ENCODE measurements around the gene CLASP1.
"Not testable (repeated sequence)": the region's sequence is repeated elsewhere in the genome, so short reads cannot be mapped to it uniquely, and the experiment has no call there.

Gene CLASP1

GRCh38 chr2:121349721-121350401 lies 299.4 kb downstream of the CLASP1 start:
- no peak overlapping the region for H3K4me3 ChIP-seq (ENCODE audit: low read length)
- peaks cover 25% of the 10 kb centered on the region for H3K4me1 ChIP-seq (ENCODE audit: control insufficient read depth, insufficient read depth, low read length)
- H3K9ac ChIP-seq (ENCODE audit: low read length) = no peak overlapping the region
- H3K9me3 ChIP-seq (ENCODE audit: control insufficient read depth, low read length) = no peaks in the 10 kb centered on the region
- peaks cover 10% of the 10 kb centered on the region for H3K36me3 ChIP-seq (ENCODE audit: control insufficient read depth, insufficient read depth, low read length)
- H3K27me3 ChIP-seq (ENCODE audit: control insufficient read depth, insufficient read depth, low read length) = no peaks in the 10 kb centered on the region

GRCh38 chr2:121348128-121348740 lies 301.0 kb downstream of the CLASP1 start:
- H3K27me3 ChIP-seq (ENCODE audit: control insufficient read depth, insufficient read depth, low read length) = no peaks in the 10 kb centered on the region
- no peak overlapping the region for H3K4me3 ChIP-seq (ENCODE audit: low read length)
- H3K9me3 ChIP-seq (ENCODE audit: control insufficient read depth, low read length) = no peaks in the 10 kb centered on the region
- H3K9ac ChIP-seq (ENCODE audit: low read length) = no peak overlapping the region
- peaks cover 13% of the 10 kb centered on the region for H3K4me1 ChIP-seq (ENCODE audit: control insufficient read depth, insufficient read depth, low read length)
- H3K36me3 ChIP-seq (ENCODE audit: control insufficient read depth, insufficient read depth, low read length) = peaks cover 10% of the 10 kb centered on the region

GRCh38 chr2:121346859-121347258 lies 302.4 kb downstream of the CLASP1 start:
- Histone ChIP-seq H3K9ac (ENCODE audit: low read length) (no peak overlapping the region), H3K36me3 (ENCODE audit: control insufficient read depth, insufficient read depth, low read length) (peaks cover 10% of the 10 kb centered on the region), H3K9me3 (ENCODE audit: control insufficient read depth, low read length) (no peaks in the 10 kb centered on the region), H3K4me1 (ENCODE audit: control insufficient read depth, insufficient read depth, low read length) (peaks cover 13% of the 10 kb centered on the region), H3K4me3 (ENCODE audit: low read length) (no peak overlapping the region), H3K27me3 (ENCODE audit: control insufficient read depth, insufficient read depth, low read length) (no peaks in the 10 kb centered on the region)

- no peak overlapping the region for H3K4me3 ChIP-seq (ENCODE audit: low read length)
- H3K4me1 ChIP-seq (ENCODE audit: control insufficient read depth, insufficient read depth, low read length) = peaks cover 12% of the 10 kb centered on the region
- no peaks in the 10 kb centered on the region for H3K9me3 ChIP-seq (ENCODE audit: control insufficient read depth, low read length)
- peaks cover 10% of the 10 kb centered on the region for H3K36me3 ChIP-seq (ENCODE audit: control insufficient read depth, insufficient read depth, low read length)
- H3K9ac ChIP-seq (ENCODE audit: low read length) = no peak overlapping the region
- no peaks in the 10 kb centered on the region for H3K27me3 ChIP-seq (ENCODE audit: control insufficient read depth, insufficient read depth, low read length)
These were observed 302.9 kb downstream of the CLASP1 start for GRCh38 chr2:121346407-121346806.

GRCh38 chr2:121345887-121346286 lies 303.4 kb downstream of the CLASP1 start:
- peaks cover 10% of the 10 kb centered on the region for H3K36me3 ChIP-seq (ENCODE audit: control insufficient read depth, insufficient read depth, low read length)
- no peaks in the 10 kb centered on the region for H3K27me3 ChIP-seq (ENCODE audit: control insufficient read depth, insufficient read depth, low read length)
- no peak overlapping the region for H3K9ac ChIP-seq (ENCODE audit: low read length)
- H3K4me1 ChIP-seq (ENCODE audit: control insufficient read depth, insufficient read depth, low read length) = peaks cover 7% of the 10 kb centered on the region
- no peak overlapping the region for H3K4me3 ChIP-seq (ENCODE audit: low read length)
- H3K9me3 ChIP-seq (ENCODE audit: control insufficient read depth, low read length) = no peaks in the 10 kb centered on the region

- Histone ChIP-seq H3K4me1 (ENCODE audit: control insufficient read depth, insufficient read depth, low read length) (no peaks in the 10 kb centered on the region), H3K27me3 (ENCODE audit: control insufficient read depth, insufficient read depth, low read length) (no peaks in the 10 kb centered on the region), H3K4me3 (ENCODE audit: low read length) (no peak overlapping the region), H3K9ac (ENCODE audit: low read length) (no peak overlapping the region), H3K36me3 (ENCODE audit: control insufficient read depth, insufficient read depth, low read length) (peaks cover 10% of the 10 kb centered on the region), H3K9me3 (ENCODE audit: control insufficient read depth, low read length) (no peaks in the 10 kb centered on the region)
These were observed 304.2 kb downstream of the CLASP1 start for GRCh38 chr2:121345101-121345500.

- H3K27me3 ChIP-seq (ENCODE audit: control insufficient read depth, insufficient read depth, low read length); H3K36me3 ChIP-seq (ENCODE audit: control insufficient read depth, insufficient read depth, low read length); H3K4me3 ChIP-seq (ENCODE audit: low read length); H3K9ac ChIP-seq (ENCODE audit: low read length); H3K4me1 ChIP-seq (ENCODE audit: control insufficient read depth, insufficient read depth, low read length); H3K9me3 ChIP-seq (ENCODE audit: control insufficient read depth, low read length): not testable (repeated sequence)
These were observed 305.3 kb downstream of the CLASP1 start for GRCh38 chr2:121343828-121344399.

GRCh38 chr2:121343191-121343590 lies 306.1 kb downstream of the CLASP1 start:
- Histone ChIP-seq H3K9ac (ENCODE audit: low read length) (no peak overlapping the region), H3K4me1 (ENCODE audit: control insufficient read depth, insufficient read depth, low read length) (no peaks in the 10 kb centered on the region), H3K9me3 (ENCODE audit: control insufficient read depth, low read length) (no peaks in the 10 kb centered on the region), H3K4me3 (ENCODE audit: low read length) (no peak overlapping the region), H3K36me3 (ENCODE audit: control insufficient read depth, insufficient read depth, low read length) (no peaks in the 10 kb centered on the region), H3K27me3 (ENCODE audit: control insufficient read depth, insufficient read depth, low read length) (no peaks in the 10 kb centered on the region)

- H3K4me1 ChIP-seq (ENCODE audit: control insufficient read depth, insufficient read depth, low read length) = no peaks in the 10 kb centered on the region
- H3K36me3 ChIP-seq (ENCODE audit: control insufficient read depth, insufficient read depth, low read length) = no peaks in the 10 kb centered on the region
- no peak overlapping the region for H3K9ac ChIP-seq (ENCODE audit: low read length)
- no peaks in the 10 kb centered on the region for H3K9me3 ChIP-seq (ENCODE audit: control insufficient read depth, low read length)
- no peak overlapping the region for H3K4me3 ChIP-seq (ENCODE audit: low read length)
- H3K27me3 ChIP-seq (ENCODE audit: control insufficient read depth, insufficient read depth, low read length) = no peaks in the 10 kb centered on the region
These were observed 306.5 kb downstream of the CLASP1 start for GRCh38 chr2:121342751-121343150.

GRCh38 chr2:121340926-121341325 lies 308.3 kb downstream of the CLASP1 start:
- no peaks in the 10 kb centered on the region for H3K9me3 ChIP-seq (ENCODE audit: control insufficient read depth, low read length)
- H3K4me3 ChIP-seq (ENCODE audit: low read length) = no peak overlapping the region
- H3K9ac ChIP-seq (ENCODE audit: low read length) = no peak overlapping the region
- H3K27me3 ChIP-seq (ENCODE audit: control insufficient read depth, insufficient read depth, low read length) = no peaks in the 10 kb centered on the region
- H3K4me1 ChIP-seq (ENCODE audit: control insufficient read depth, insufficient read depth, low read length) = peaks cover 3% of the 10 kb centered on the region
- H3K36me3 ChIP-seq (ENCODE audit: control insufficient read depth, insufficient read depth, low read length) = no peaks in the 10 kb centered on the region

- Histone ChIP-seq H3K9ac (ENCODE audit: low read length) (no peak overlapping the region), H3K4me1 (ENCODE audit: control insufficient read depth, insufficient read depth, low read length) (peaks cover 16% of the 10 kb centered on the region), H3K36me3 (ENCODE audit: control insufficient read depth, insufficient read depth, low read length) (no peaks in the 10 kb centered on the region)
These were observed 311.0 kb downstream of the CLASP1 start for GRCh38 chr2:121338281-121338680.

GRCh38 chr2:121336528-121337294 lies 312.6 kb downstream of the CLASP1 start:
- no peak overlapping the region for H3K4me3 ChIP-seq (ENCODE audit: low read length)
- peaks cover 16% of the 10 kb centered on the region for H3K4me1 ChIP-seq (ENCODE audit: control insufficient read depth, insufficient read depth, low read length)
- no peaks in the 10 kb centered on the region for H3K27me3 ChIP-seq (ENCODE audit: control insufficient read depth, insufficient read depth, low read length)
- no peaks in the 10 kb centered on the region for H3K9me3 ChIP-seq (ENCODE audit: control insufficient read depth, low read length)
- H3K9ac ChIP-seq (ENCODE audit: low read length) = no peak overlapping the region
- H3K36me3 ChIP-seq (ENCODE audit: control insufficient read depth, insufficient read depth, low read length) = no peaks in the 10 kb centered on the region

More at GRCh38 chr2:121338281-121338680, 311.0 kb downstream of the CLASP1 start:
- H3K27me3 ChIP-seq (ENCODE audit: control insufficient read depth, insufficient read depth, low read length) = no peaks in the 10 kb centered on the region
- no peak overlapping the region for H3K4me3 ChIP-seq (ENCODE audit: low read length)
- no peaks in the 10 kb centered on the region for H3K9me3 ChIP-seq (ENCODE audit: control insufficient read depth, low read length)

Measured in mucosa of stomach (tissue), 1 donor.